Activated naive CD4-positive, alpha-beta T cell treated with anti-CD3 and anti-CD28 coated beads, Interleukin-2, amount 10 ng/mL, durations not matched to agents 7 days and 5 days (primary cell): ENCODE data around the gene SLC52A1.

Source experiments
- CTCF ChIA-PET: fragments of 350-600 bp; sonication (Branson Sonifier 250); formaldehyde crosslinking; loops from one replicate; lab custom pipeline; 2021; ENCODE audit warnings: antibody characterized with exemption; lab: Charles Lee
- DNase-seq: peaks from one replicate; pipeline ENCODE4 v3.0.0-alpha.2; 2020
- H3K27ac Mint-ChIP-seq: one replicate; pipeline ENCODE4 v1.8.0; 2021; ENCODE audit warnings: mild to moderate bottlenecking, moderate library complexity, mixed read lengths
- H3K27me3 Mint-ChIP-seq: one replicate; pipeline ENCODE4 v1.8.0; 2021; ENCODE audit warnings: mild to moderate bottlenecking, mixed read lengths
- H3K36me3 Mint-ChIP-seq: one replicate; pipeline ENCODE4 v1.8.0; 2021; ENCODE audit warnings: mixed read lengths
- H3K4me1 Mint-ChIP-seq: one replicate; pipeline ENCODE4 v1.8.0; 2021; ENCODE audit warnings: mixed read lengths
- H3K4me3 Mint-ChIP-seq: one replicate; pipeline ENCODE4 v1.8.0; 2021; ENCODE audit warnings: mild to moderate bottlenecking, moderate library complexity, mixed read lengths
- H3K9me3 Mint-ChIP-seq: one replicate; pipeline ENCODE4 v1.8.0; 2021; ENCODE audit warnings: mixed read lengths

The SLC52A1 gene

DNA sequence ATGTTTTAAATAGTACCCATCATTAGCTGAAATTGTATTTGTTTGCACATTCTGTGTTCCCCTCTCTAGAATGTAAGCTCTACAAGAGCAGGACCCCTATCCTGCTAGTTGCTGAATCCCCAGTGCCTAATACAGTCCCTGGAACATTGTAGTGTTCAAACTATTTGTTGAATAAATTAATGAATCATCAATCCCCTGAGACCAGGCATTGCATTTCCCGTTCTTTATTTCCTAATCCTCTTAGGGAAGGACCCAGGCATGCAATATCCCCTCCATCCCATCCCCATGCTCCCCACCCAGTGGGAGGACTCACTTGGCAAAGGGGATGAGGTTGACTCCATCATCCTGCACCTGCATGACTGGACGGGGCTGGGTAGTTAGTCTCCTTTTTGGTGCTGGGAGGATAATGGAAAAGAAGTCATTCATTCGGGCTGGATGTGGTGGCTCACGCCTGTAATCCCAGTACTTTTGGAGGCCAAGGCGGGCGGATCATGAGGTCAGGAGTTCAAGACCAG lies 41.1 kb downstream of the SLC52A1 start:
- CTCF ChIA-PET = no interaction called here
- Mint-ChIP-seq H3K36me3 (peaks cover 4% of the 10 kb centered on the region), H3K9me3 (no peaks in the 10 kb centered on the region), H3K4me1 (peaks cover 23% of the 10 kb centered on the region), H3K27me3 (peaks cover 22% of the 10 kb centered on the region), H3K27ac (no peak overlapping the region), H3K4me3 (no peak overlapping the region)
- no peak for DNase-seq

DNA sequence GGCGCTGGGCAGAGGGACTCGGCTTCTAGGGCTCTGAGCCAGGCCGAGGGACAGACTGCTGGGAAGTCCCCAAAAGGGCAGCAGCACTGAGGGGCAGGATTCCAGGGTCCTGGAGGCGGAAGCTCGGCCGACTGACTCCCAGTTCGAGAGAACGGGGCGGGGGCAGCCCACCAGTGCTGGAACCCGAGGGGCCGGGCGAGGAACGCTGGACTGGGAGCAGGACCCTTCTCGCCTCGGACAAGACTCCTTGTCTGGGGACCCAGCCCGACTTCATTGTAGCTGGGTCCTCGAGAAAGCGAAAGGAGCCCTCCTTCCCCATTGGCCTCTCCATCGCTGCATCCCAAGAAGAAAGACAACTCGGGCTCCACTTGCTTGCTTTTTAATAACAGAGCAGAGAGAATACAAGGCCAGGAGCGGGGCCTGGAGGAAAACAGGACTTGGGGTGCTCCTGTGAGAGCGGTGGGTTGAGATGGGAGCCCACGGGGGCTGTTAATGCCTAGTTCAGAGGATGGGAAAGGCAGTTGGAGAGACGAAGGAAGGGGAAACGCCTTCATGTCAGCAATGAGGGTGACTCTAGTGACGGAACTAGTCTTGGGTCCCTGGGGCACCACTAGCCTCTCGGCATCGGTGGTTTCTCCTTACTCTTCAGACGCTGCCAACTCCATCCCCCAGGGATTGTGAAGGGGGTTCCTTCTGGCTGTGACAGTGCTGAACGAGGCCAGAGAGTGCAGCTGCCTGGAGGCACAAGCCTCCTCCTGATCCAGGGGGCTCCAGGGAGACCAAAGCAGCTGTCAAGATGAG lies 47.3 kb downstream of the SLC52A1 start:
- Mint-ChIP-seq H3K4me1 (peaks cover 43% of the 10 kb centered on the region), H3K9me3 (no peaks in the 10 kb centered on the region), H3K27me3 (no peaks in the 10 kb centered on the region), H3K4me3 (peak overlapping the region; percentile 83), H3K36me3 (peaks cover 16% of the 10 kb centered on the region), H3K27ac (peak overlapping the region; percentile 93)
- DNase-seq = no peak
- CTCF ChIA-PET = interaction anchor here (0.9 to 3.6 kb wide), 7 partner anchors 10 to 88 kb away, joined by 3 to 17 read pairs (median 4); partner anchors contain the start of genes C17orf107, KIF1C and SLC25A11

DNA sequence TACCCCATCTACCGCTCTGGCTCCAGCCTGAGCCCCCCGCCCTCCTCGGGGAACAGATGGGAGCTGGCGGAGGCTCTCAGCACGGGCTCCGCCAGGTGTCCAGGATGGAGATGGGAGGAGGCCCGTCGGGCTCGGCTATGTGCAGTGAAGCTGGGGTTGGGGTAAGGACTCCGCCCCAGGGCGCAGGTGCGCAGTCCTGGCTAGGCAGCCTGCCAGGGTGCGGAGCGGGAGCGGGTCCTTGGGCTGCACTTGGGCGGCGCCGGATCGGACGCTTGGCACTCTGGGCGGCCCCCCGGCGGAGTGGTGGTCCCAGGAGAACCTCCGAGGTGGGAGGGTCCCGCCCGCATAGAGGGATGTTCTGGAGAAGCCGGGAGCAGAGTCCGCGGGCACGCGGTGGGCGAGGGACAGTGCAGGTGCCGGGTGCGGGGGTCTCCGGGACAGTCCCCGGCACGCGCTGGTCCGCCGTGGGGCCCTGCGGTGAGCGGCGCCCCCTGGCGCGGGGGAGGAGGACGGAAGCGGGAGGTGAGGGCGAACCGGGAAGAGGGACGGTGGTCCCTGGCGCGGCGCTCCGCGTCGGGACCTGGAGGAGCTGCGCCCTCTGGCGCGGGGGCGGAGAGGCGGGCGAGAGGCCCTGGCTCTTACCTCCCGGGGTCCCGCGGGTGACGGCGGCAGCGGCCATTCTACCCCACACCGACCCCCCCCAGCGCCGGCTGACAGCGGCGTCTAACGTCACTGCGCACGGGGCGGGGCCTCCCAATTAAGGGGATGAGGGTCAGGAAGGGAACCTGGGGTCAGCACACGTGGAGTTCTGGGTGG lies 48.1 kb downstream of the SLC52A1 start, which contains the start of gene CAMTA2:
Gene CAMTA2, minus strand, starts transcription at position 725 of the 816 bp plus-strand sequence. CDS start 1,453 bp downstream, outside the sequence.
- Mint-ChIP-seq H3K4me3 (peak within 1 kb of the TSS; percentile 83), H3K27ac (peak within 1 kb of the TSS; percentile 93)

DNA sequence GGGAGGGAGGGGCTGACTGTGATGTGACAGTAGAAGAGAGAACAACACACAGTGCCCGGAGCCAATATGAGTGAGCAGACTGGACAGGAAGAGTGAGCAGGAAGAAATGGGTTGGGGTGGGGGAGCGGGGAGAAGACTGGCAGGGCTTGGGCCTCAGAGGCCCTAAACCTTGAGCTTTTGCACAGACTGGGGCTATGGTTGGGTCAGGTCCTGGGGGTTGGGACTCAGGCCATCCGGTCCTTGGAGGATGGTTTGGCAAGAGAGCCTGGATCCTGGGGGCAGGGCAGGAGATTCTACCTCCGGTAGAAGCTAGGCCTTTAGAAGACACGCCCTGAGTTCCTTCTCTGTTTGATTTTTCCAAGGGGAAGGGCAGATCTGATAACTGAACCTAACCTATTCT lies 48.8 kb downstream of the SLC52A1 start:
- Mint-ChIP-seq H3K27me3 (no peaks in the 10 kb centered on the region), H3K36me3 (peaks cover 30% of the 10 kb centered on the region), H3K4me3 (peak overlapping the region; percentile 83), H3K4me1 (peaks cover 50% of the 10 kb centered on the region), H3K27ac (peak overlapping the region; percentile 93), H3K9me3 (no peaks in the 10 kb centered on the region)
- DNase-seq = no peak
- CTCF ChIA-PET = interaction anchor here (0.9 to 3.6 kb wide), 8 partner anchors 16 to 77 kb away, joined by 3 to 17 read pairs (median 6); partner anchors contain the start of genes SLC25A11 and SPAG7

More for the DNA sequence above, 48.1 kb downstream of the SLC52A1 start, which contains the start of gene CAMTA2:
- H3K4me1 Mint-ChIP-seq = peaks cover 45% of the 10 kb centered on the region
- H3K9me3 Mint-ChIP-seq = no peaks in the 10 kb centered on the region
- H3K27me3 Mint-ChIP-seq = no peaks in the 10 kb centered on the region
- peaks cover 23% of the 10 kb centered on the region for H3K36me3 Mint-ChIP-seq
- DNase-seq = peak; percentile 94
- CTCF ChIA-PET = interaction anchor here (0.9 to 3.6 kb wide), 10 partner anchors 11 to 88 kb away, joined by 3 to 17 read pairs (median 4); partner anchors contain the start of genes C17orf107, KIF1C, SLC25A11 and SPAG7
